Cerebellar nuclear complex (tissue), 1 donor: ENCODE measurements around the gene UNCX.

Experiments
- DNase-seq, 2 experiments: peaks; one replicate each; lab custom pipeline; 2025; lab: John Stamatoyannopoulos, UW

UNCX gene

DNA sequence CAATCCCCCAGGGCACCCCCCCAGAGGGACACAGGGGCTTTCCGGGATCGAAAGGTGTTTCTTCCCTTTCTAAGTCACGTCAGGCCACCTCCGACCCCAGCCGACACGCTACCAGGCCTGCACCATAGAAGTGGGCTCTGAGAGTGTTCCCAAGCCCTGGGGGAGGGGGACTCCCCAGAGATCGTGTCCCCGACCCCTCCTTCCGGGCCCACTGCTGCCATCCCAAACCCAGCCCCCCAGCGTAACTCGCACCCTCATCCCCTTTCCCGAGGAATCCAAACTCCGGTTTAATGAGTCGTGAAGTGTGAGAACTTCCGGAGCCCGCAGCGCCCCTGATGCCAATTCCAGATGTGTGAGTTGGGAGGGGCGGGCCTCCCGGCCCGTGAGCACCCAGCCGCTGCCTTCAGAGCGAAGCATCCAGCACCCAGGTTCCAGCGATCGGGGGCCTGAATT is 11.3 kb downstream of the UNCX start:
- no peak for DNase-seq

DNA sequence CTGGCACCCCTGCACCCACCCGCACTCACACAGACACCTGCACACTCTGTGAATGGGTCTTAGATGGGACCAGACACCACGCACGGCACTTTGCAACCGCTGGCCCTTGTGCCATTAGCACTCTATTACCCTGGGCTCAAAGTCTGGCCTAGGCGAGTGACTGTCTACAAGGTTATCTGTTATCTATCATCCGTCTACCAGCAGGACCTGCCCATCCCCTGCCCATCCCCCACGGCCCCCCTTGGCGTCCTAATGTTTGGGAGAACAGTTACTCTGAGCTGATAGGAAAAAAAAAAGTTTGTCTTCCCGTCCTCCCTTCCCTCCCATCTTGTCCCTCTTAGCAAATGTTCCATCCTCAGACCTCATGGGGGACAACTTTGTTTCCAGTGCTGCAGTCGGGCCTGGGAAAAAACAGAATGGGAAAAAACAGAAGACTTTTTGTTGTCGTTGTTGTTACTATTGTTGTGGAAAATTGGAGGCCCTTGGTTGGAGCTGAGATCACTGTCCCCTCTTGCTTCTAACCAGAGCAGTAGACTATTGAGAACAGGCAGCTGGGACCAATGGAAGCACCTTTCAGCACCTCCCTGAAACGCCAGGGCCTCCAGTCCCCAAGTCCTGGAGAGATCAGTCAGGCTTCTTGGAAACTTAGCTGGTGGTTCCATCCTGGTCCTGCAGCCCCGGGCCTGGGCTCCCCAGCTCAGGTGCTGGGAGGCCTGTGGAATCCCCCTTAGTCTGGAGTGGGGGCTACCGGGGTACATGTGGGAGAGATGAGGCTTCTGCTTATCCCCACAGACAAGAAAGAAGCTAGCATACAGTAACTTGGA is 12.2 kb downstream of the UNCX start:
- DNase-seq = no peak

DNA sequence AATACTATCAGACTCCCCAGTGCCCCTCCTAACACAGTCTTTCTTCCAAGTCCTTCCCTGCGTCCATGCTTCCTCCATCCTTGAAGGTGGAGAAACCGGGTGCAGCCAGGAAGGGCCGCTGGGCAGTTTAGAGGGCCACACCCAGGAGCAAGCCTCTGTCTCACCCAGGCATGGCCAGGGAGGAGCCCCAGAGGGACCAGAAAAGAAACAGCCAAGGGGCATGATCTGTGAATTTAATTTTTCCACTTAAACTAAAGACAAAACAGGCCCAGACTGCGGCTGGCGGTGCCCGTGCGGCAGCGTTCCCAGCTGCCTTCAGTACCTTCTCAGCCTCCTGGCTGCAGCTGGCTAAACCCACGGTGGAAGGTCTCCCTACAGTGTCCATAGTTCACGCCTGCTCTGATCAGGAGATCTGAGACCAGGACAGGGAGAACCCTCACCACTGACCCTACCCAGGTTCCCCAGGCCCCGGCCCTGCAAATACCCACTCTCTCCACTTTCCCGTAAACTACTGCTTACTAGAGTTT is 12.9 kb downstream of the UNCX start:
- DNase-seq = no peak

DNA sequence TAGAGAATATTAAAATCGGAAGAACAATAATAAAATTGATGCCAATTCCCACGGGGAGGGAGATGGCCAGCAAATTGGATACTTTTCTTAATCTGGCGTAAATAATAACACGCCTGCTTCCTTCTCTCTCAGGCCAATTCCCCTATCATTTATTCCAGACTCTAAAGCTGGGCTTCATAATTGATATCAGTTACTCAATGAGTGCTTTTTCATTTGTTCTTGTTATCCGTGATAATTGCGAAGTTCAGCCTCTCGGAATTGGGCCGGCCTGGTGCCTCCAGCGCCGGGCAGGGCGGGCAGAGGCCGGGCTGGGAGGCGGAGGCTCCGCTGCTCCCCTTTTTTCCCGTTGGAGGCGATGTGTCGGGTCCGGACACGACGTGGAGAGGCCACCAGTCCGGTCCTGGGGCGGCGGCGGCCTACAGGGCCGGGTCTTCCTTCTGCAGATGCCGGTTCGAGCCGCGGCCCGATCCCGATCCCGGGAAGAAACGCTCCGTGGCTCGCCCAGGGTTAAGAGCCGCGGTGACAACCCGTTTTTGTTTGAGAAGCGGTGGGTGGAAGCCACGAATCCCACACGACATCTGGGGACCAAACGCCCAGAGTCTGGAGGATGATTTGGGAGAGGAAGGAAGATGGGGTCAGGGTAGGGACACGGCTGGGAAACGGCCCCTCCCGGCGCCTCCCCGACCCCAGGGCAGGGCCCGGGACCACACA is 13.6 kb downstream of the UNCX start:
- peak in 1 of 2 experiments; percentile 40 for DNase-seq

- no peak for DNase-seq
These were observed 14.3 kb downstream of the UNCX start for GRCh38 chr7:1246871-1247526.

- no peak for DNase-seq
These were observed 14.9 kb downstream of the UNCX start for GRCh38 chr7:1247527-1248041.

GRCh38 chr7:1248143-1248915 is 15.7 kb downstream of the UNCX start:
- DNase-seq = no peak

GRCh38 chr7:1248916-1249581 is 16.4 kb downstream of the UNCX start:
- DNase-seq = no peak

DNA sequence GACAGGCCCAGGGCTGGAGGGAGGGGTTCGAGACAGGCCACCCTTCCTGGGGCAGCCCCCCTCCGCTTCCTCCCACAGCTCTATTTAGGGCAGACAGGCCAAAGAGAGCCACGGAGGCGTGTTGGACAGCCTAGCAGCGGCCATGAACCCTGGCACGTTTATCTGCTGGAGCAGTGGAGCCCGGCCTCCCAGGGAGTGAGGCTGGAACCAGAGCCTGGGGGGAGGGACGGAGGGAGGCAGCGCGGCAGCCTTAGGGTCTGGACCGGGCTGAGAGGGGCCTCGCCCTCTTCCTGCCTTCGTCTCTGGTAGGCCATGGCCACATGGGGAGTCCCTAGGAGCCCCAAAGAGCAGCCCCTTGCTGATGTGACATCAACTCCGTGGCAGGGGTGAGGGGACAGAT is 17.1 kb downstream of the UNCX start:
- no peak for DNase-seq

DNA sequence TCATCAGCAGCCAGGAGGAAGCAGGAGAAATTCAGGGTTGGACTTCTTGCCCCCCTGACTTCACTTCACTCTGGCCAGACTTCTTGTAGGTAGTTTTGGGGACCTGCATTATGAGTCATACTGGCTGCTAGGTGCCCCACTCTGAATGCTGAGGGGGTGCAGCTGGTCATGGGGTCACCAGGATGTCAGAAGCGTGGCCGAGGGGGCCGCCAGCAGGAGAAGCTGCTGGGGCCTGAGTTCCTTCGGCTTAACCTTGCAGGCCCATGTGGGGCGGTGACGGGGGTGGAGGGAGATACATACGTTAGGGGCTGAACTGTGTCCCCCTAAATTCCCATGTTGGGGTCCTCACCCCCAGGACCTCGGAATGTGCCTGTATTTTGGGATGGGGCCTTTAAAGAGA is 18.2 kb downstream of the UNCX start:
- DNase-seq = no peak

- DNase-seq = no peak
These were observed 19.3 kb downstream of the UNCX start for GRCh38 chr7:1251796-1252539.

GRCh38 chr7:1252540-1253090 is 19.9 kb downstream of the UNCX start:
- DNase-seq = no peak

GRCh38 chr7:1253681-1254181 is 21.1 kb downstream of the UNCX start:
- DNase-seq = no peak

- DNase-seq = no peak
These were observed 21.8 kb downstream of the UNCX start for GRCh38 chr7:1254281-1255079.

DNA sequence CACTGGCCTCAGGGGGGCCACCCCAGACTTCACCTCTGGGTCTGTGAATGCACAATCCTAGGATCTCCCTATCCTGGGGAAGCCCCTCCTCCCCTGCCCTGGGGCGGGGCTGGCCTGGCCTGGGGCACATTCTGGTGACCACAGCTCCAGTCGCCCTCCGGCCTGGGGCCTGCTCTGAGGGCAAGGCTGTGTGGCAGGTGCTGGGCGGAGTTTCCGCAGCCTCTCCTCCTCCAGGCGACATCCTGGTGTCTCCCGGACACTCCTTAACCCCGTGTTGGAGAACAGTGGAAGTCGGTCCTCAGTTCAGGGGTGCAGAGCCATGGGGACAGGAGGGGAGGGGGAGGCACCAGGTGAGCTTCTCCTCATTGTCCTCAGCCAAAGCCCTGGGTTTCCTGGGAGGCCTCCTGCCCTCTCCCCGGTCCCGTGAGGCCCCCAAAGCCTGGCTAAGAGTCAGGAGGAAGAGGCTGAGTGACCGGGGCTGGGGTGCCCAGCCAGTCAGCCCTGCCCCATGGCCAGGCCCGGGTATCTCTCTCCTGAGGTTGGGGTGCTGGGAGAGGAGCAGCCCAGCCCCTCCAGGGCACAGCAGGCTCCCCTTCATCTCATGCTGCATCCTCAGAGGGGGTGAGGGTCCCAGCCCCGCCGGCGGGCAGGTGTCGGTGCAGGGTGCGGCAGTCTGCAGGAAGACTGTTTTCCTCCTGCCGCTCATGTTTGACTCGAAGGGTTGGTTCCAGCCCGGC is 22.6 kb downstream of the UNCX start:
- no peak for DNase-seq

DNA sequence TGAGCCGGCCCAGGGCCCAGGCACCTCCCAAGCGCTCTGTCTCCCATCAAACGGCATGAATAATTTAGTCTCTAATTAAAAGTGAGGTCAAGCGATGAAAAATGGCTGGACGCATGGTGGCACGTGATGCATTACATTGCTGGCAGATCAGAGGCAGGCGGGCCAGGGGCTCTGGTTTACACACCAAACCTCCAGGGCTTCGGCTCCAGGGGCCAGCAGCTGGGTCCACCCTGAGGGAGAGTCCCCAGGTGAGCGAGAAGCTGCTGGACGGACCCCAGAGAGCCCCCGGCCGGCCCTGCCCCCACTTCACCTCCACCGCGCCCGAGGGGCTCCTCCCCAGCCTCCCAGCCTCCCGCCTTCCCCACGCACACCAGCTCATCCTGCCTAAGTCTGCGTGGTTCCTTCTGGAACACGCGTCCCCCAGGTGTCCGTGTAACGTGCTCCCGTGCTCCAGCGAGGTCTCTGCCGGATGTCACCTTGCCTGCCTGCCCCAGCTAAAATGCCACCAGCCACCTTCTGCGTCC is 23.2 kb downstream of the UNCX start:
- DNase-seq = no peak

DNA sequence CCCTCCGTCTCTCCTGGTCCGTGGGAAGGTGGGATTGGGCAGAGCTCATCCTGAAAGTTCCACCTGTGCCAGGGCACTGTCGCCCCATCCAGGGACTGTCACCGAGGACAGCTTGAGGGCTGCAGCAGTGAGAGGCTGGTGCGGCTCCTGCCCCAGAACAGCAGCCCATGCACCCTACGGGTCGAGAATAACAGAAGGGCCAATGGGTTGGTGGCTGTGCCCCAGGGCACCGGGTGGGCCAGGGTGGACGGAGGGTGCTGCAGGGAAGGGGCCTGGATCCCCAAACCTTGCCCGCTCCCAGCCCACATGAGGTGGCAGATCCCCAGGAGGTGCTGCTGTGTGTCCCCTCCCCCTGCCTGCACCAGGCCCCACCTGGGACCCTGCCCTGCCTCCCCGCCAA is 23.9 kb downstream of the UNCX start:
- no peak for DNase-seq

DNA sequence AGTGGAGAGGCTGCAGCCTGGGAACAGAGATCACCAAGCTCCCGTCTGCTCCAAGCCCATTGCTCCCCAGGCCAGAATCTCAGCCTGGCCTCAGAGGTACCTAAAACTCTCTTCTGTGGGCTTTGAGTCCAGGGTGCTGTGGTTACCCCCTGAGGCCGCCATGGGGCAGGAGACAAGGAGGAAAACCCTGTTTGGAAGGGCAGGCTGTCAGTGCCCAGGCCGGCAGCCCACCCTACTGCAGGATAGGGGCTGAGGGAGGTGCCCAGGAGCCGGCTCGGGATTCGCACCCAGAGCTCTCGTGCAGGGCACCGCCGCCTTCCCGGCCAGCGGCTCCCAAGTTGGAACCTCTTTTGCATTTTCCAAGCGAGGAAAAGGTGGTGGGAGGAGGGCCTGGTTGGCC is 24.5 kb downstream of the UNCX start:
- no peak for DNase-seq
